ENCODE data around the gene SH3BP5. TPM values are rescaled to one million over a fixed set of nuclear protein-coding genes. Genes with fewer than 3 reads are reported as not detected.
"Not testable (repeated sequence)": the region's sequence is repeated elsewhere in the genome, so short reads cannot be mapped to it uniquely, and the experiment has no call there.

Gene SH3BP5
- polyA plus RNA-seq, 12 donors, result 22.2 to 66.6 (median 31.8) TPM; not detected in 1

DNA sequence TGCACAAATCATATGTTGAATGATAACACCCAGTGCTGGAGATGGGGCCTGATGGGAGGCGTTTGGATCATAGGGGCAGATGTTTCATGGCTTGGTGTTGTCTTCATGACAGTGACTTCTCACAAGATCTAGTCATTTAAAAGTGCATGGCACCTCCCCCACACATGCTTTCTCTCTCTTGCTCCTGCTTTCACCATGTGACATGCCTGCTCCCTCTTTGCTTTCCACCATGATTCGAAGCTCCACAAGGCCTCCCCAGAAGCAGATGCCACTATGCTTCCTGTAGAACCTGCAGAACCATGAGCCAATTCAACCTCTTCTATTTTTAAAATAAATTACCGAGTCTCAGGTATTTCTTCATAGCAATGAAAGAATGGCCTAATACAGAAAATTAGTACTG lies 17.8 kb upstream of the SH3BP5 start:
- no peak for DNase-seq

DNA sequence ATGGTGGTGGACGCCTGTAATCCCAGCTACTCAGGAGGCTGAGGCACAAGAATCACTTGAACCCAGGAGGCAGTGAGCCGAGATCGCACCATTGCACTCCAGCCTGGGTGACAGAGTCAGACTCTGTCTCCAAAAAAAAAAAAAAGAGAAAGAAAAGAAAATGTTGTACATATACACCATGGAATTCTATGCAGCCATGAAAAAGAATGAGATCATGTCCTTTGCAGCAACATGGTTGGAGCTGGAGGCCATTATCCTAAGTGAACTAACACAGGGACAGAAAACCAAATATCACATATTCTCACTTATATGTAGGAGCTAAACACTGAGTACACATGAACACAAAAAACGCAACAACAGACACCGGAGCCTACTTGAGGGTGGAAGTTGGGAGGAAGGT lies 17.1 kb upstream of the SH3BP5 start:
- not testable (repeated sequence) for DNase-seq

- DNase-seq, result no peak
Observed at GRCh38 chr3:15348246-15348645, 15.9 kb upstream of the SH3BP5 start.

GRCh38 chr3:15347737-15348110 lies 15.3 kb upstream of the SH3BP5 start:
- DNase-seq, result no peak

- no peak for DNase-seq
Observed at GRCh38 chr3:15347063-15347736, 14.8 kb upstream of the SH3BP5 start.

GRCh38 chr3:15346516-15346915 lies 14.1 kb upstream of the SH3BP5 start:
- DNase-seq, result no peak

GRCh38 chr3:15345608-15346137 lies 13.3 kb upstream of the SH3BP5 start:
- no peak for DNase-seq

GRCh38 chr3:15345066-15345607 lies 12.8 kb upstream of the SH3BP5 start:
- no peak for DNase-seq

- no peak for DNase-seq
Observed at GRCh38 chr3:15342945-15343344, 10.6 kb upstream of the SH3BP5 start.

DNA sequence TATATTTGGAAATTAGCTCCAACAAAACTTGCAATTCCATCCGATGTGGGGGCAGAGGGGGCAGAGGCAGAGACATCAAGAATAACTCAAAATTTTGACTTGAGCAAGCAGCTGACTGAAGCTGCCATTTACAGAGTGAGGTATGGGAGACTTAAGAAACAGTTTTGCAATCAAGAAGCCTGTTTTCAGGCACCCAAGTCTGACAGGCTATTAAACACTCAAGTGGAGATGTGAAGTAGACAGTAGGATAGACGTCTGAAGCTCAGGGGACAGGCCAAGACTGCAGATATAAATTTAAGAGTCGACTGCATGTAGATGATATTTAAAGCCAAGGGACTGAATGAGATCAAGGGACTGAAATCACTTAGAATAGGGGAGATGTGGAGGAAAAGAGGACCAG lies 9.9 kb upstream of the SH3BP5 start:
- no peak for DNase-seq

GRCh38 chr3:15341030-15341726 lies 8.8 kb upstream of the SH3BP5 start:
- no peak for DNase-seq

- DNase-seq, result no peak
Observed at GRCh38 chr3:15339786-15340215, 7.4 kb upstream of the SH3BP5 start.

DNA sequence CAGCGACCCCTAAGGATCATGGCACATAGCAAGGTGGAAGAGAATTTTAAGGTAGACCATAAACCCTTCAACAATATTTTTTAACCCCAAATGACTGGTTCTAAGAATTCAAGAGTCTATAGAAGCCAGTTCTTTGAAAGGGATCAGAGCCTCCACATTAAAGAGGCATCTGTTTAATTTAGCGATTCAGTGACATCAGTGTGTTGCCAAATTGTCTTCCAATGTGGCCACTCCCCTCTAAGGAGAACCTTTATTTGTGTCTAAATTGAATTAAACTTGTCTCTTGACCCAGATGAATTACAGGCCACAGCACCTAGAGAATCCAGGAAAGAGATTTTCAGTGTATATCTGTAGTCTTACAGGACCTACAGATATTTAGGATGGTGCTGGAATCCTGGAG lies 6.6 kb upstream of the SH3BP5 start:
- no peak for DNase-seq

- DNase-seq, result no peak
Observed at GRCh38 chr3:15337963-15338362, 5.6 kb upstream of the SH3BP5 start.

DNA sequence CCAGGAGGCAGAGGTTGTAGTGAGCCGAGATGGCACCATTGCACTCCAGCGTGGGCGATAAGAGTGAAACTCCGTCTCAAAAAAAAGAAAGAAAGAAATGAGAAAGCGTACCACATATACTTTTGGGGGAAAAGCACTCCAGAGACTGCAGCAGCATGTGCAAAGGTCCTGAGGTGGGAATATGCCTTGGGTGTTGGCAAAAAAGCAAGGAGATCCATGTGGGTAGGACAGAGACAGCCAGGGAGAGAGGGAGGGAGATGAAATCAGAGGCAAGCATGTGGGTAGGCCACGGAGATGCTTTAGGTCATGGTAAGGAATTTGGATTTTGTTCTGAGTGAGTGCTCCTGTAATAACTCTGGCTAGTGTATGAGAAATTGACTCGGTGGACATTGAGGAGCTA lies 3.7 kb upstream of the SH3BP5 start:
- DNase-seq, result no peak

- no peak for DNase-seq
Observed at GRCh38 chr3:15333956-15334263, 1.5 kb upstream of the SH3BP5 start.

- DNase-seq, result no peak
Observed at GRCh38 chr3:15333099-15333955, 941 bp upstream of the SH3BP5 start.

- DNase-seq, result peak; percentile 54
Observed at GRCh38 chr3:15331606-15332404, 581 bp downstream of the SH3BP5 start.

DNA sequence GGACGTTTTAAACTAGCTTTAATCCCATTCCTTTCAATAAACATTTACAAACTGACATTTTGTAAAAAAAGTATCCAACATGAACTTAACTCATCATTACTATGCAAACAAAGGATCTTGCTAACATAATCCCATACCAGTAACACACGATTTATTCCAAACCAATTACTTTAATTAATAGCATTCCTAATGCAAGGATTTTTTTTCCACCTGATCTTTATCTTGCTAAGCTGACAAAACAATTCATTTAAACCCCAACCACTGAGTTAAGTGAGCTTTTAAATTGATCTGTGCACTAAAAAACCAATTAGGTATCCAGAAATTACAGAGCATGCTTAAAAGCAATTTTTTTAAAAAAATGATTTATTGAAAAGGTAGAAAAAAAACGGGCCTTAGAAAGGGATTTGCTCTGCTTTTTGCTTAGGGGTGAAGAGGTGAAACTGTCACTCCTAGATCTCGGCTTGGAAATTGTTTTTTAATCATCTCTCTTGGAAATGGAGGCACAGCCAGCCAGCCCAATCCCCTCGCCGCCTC lies 1.2 kb downstream of the SH3BP5 start:
- no peak for DNase-seq

DNA sequence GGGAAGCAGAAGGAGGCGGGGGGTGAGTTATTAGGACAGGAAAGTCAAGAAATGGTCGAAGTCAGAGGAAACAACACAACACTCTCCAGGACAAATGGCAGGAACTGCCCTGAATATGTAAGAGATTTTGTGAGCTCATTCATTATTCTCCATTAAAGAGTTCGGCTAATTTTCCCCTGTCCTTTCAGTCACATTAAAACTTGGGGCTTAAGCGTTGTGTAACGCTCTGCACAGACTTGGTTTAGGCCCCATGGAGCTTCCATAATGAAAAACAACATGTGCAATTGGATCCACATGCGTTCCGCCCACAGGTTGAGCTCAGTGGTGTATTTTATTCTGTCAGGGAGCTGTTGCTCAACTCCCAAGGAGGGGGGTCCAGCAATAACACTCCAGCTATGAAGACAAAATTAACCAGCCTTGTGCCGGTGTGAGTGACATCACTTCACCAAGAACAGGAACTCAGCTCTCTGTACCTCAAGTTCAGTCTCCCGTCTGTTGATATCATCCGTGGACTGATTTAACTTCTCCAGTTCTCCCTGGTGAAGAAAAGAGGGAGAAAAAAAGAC lies 2.3 kb downstream of the SH3BP5 start:
- DNase-seq, result peak; percentile 82
